Activated effector memory CD4-positive, alpha-beta T cell treated with Interleukin-2 at 50 U/mL for 16 hours (primary cell): ENCODE measurements around the gene PRKCE.

Source experiments
- DNase-seq: peaks from one replicate; pipeline ENCODE4 v3.0.0-alpha.2; 2020

The PRKCE gene

GRCh38 chr2:46136481-46136880, 485.0 kb downstream of the PRKCE start:
- DNase-seq = no peak

- DNase-seq = no peak
Observed at GRCh38 chr2:46136953-46137352, 485.5 kb downstream of the PRKCE start.

DNA sequence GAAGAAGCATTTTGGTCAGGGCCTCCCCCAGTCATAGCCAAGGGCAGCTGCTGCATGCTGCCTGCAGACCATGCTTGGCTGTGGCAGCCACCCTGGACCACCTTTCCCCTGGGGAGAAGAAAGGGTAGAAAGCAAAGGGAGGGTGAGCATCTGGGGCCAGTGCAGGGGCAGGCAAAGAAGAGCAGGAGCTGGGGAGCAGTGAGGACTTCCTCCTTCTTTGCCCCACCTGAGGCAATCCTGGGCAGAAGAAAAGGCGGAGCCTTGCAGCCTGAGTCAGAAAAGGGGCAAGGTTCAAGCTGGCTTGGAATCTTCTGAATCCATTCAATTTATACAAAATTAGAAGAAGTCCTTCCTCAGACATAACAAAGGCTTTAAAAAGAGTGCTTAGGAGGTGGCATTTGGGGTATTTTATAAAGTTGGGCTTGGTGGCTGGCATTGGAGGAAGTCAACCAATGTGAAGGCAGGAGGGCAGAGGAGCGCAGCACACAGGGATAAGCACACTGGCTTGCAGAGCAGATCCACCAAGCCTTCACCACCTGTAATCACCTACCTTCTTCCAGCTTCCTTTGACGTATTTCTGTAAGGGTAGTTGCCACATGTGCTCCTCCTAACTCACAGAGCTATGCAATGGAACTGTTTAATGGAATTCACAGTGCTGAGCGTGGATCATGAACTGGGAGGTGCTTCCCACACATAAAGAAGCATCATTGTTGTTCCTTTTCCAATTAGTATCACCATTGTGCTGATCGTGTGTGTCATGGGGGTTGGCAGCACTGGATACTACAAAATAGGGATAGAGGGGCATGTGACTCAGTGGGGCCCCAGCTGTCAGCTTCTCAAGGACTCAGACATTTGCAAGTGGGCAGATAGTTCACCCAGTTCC, 491.3 kb downstream of the PRKCE start:
- DNase-seq = no peak

DNA sequence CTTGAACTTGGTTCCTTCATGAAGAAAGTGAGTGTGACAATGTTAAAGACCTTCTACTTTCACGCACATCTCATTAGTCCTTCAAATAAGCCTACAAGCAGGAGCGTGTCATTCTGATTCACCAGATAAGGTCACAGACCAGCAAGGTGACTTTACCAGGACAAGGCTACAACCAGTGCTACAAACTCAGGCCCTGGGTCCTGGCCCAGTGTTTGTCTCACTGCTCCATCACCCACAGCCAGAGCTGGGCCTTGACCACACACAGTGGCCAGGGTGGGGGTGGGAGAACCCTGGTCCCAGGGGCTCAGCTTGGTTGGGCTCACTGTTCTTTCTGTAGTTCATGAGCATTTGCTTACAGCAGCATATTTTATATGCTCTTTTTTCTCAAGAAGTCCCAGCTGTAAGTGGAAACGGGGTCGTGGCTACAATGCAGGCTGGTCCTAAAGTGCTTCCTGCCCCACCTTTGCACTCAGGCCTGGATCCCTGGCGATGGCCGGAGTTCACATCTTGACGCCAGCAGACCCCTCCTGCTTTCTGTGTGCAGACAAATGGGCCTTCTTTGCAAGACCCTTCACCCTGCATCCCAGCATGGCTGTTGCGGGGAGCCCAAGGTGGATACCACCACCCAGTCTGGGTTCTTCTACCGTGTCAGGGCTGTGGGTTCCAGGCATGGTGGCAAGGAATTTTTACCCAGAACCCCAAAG, 492.1 kb downstream of the PRKCE start:
- DNase-seq = no peak

DNA sequence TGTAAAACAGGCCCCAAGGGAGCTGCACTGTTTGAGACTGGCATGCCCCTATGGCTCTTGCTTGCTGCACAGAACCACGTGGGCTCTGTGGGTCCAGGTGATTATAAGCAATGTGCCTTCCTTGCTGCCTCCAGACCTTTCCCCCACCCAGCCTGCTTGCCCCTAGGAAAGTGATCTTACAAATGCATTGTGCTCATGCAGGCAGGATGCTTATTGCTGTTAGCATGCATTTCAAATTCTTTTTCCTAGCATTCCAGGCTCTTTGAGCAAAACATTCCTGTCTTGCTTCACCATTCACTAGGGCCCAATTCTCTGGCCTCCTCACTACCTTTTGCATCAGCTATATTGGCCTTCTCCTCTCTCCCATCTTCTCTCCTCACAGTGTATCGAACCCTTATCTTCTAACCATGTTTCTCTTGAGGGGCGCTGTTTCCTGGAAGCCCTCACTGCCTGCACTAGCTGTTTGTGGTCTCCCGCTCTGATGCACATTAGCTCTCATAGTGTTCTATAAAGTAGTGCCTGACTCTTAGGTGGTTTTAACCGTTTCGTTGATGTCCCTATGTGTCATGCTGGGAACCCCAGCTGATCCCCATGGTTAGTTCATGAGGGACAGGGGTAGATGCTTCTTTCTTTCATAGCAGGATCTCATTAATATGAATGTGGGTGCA, 492.8 kb downstream of the PRKCE start:
- DNase-seq = no peak

DNA sequence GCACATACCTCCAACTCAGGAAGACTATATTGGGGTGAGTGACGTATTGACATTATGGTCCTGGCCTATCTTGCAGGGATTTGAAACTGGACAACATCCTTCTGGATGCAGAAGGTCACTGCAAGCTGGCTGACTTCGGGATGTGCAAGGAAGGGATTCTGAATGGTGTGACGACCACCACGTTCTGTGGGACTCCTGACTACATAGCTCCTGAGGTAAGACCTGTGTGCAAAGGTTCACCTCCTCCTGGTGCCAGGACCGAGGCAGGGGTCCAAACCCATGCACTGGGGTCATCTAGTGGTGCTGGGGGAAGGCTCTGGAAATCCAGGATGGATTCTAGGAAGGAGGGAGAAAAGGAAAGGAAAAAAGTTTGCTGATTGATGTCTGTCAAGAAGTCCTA, 493.5 kb downstream of the PRKCE start:
- no peak for DNase-seq

GRCh38 chr2:46145840-46146239, 494.4 kb downstream of the PRKCE start:
- DNase-seq = no peak

DNA sequence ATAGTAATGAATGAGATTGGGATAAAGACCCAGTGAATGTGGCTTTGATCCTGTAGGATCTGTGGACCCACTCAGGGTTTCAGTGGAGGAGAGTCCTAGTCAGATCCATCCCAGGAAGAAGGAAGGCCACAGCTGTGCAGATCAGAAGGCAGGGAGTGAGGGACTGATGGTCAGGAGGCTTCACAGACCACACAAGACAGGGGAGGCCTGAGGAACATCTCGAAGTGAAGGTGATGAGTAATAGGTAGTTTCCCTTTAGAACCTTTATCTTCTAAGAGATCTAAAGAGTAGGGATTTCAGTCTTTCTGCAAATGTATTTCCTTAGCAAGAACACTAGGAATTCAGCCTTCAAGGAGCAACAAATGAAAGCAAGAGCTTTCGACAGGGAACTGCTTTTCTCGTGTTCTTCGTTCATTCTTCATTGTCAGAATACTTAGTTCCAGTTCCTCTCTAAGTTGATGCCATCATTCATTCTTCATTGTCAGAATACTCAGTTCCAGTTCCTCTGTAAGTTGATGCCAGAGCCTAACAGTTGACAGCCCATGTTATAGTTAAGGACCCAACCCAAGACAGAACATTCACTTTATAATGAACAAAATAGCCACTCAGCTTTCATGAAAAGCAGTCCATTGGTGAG, 495.5 kb downstream of the PRKCE start:
- DNase-seq = no peak

GRCh38 chr2:46147626-46148368, 496.3 kb downstream of the PRKCE start:
- DNase-seq = no peak

DNA sequence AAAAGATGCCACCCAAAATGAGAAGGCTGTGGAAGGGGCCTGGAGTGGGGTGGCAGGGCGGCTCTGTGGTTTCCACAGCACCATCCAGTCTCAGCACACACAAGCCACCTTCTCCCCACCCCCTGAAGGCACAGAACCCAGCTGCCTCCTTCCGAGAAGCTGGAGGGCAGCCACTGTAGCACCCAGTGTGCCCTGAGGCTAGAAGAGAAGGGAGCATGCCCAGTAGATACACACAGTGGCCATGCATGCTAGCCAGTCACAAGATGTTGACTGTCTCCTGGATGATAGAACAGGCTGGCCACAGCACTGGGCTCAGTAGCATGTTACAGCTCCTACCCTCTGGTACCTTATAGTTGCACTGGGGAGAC, 496.9 kb downstream of the PRKCE start:
- no peak for DNase-seq

DNA sequence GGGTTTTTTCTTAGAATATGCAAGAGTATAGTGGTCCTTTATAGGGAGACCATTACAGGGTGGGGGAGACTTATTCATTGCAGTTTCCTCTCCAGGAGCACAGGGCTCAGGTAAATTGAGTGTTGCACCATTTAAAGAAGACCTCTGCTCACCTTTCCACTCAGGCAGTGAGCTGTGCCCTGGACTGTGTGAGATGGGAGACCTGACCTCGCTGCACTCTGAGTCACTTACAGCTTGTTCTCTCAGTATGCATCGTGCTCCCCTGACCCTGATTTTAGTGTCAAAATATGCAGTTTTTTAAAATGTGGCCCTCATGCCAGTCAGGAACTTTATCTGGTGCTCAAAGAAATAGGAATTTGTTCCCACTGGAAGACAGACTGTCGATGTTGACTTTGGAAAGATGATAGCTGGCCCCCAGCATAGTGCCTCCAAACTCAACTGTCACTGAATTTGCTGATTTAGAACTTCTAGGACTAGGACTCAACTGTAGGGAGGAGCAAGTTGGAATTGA, 499.0 kb downstream of the PRKCE start:
- no peak for DNase-seq

DNA sequence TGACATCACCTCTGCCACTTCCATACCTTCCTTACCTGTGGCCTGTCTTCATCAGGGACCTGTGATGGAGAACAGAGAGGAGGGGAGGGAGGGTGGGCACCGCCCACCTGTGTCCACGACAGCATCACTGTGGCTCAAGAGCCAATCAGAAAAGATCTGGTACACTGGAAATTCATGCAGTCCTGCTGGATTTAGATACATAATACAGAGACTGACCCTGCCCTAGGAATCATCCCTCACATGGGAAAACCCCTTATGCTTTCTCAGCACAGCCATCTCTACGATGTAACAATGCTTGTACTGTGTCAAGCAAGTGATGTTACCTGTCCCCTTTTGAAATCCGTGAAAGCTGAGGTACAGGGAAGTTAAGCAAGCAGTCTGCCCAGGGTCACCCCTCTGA, 500.1 kb downstream of the PRKCE start:
- DNase-seq = no peak

- no peak for DNase-seq
Observed at GRCh38 chr2:46153996-46154753, 502.7 kb downstream of the PRKCE start.

GRCh38 chr2:46157072-46157965, 505.8 kb downstream of the PRKCE start:
- DNase-seq = no peak

DNA sequence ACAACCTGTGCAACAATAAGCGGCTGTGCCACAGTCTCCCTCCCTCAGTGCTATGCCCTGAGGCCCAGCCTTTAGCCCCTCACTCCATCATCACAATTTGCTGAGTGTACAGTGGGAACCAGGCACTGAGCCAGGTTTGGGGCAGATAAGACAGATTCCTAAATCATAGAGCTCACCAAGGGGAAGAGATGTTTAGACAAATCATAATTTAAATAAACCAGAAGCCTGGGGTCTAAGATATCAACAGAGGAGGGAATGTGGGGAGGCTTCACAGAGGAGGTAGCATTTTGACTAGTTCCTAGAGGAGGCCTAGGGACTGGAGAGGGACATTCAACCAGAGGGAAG, 506.5 kb downstream of the PRKCE start:
- no peak for DNase-seq

- DNase-seq = no peak
Observed at GRCh38 chr2:46158661-46159060, 507.2 kb downstream of the PRKCE start.

- DNase-seq = no peak
Observed at GRCh38 chr2:46160326-46160725, 508.9 kb downstream of the PRKCE start.

DNA sequence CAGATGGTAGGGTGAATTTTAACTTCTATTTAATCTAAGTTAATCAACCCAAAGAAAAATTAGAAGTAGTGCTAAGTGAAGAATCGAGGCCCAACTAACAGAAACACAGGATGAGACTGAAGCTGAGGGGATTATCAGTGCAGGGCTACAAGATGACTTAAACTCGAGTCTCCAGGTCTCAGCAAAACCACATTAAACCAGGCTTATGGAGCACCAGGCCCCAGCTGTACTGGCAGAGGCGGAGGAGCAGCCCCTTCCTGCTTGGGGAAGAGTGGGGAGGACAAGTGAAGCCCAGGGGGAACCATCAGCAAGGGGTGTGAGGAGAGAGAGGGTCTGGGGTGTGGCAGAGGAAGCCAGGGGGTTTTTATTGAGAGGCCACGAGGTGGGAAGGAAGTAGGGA, 509.8 kb downstream of the PRKCE start:
- no peak for DNase-seq

GRCh38 chr2:46161911-46162310, 510.4 kb downstream of the PRKCE start:
- DNase-seq = no peak

DNA sequence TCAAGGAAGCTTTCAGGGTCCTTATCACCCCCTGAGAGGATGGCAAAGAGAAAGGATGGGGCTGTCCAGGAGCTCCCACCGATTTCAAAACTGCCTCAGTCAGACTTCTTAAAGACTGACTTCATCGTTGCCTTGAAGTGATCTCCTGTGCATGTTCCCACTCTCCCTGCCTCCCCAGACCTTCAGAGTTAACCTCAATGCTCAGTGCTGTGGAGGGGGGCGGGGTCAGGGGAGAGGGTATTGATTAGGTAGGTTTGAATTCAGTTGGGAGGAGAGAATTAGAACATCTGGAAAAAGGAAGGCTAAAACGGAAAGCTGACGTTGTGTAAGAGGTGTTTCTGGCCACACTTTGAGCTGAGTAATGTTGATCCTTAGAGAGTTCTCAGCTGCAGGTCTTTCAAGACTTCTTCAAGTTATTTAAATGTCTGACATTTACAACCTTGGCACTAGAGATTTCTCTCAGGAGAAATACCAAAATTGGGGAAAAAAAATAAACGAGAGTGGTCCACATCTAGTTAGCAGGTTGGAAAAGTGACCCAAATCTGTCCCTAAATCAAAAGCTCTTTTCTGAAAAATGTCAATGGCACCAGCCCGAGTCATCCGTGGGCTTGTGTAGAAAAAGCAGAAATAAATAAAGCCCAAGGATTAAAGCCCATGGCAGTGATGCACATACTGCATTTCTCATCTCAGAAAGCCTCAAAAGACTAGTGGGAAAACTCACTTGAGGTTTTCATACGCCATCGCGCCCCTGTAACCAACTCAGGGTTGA, 511.0 kb downstream of the PRKCE start:
- no peak for DNase-seq
